ENCODE measurements around the gene ESRRA. TPM values are rescaled to one million over a fixed set of nuclear protein-coding genes. Genes with fewer than 3 reads are reported as not detected.

The ESRRA gene
- total RNA-seq, 1 donor from 2014 or later: 42.3 TPM

- peaks cover 4% of the 10 kb centered on the region for H3K4me1 Mint-ChIP-seq (ENCODE audit: unreplicated experiment)
- no peak for TF ChIP-seq CTCF (IDR thresholded peaks at IDR 0.05; ENCODE audit: unreplicated experiment)
- DNase-seq (ENCODE audit: low spot score): no peak
- peak overlapping the region; percentile 22 for H3K4me3 Mint-ChIP-seq (ENCODE audit: unreplicated experiment)
- H3K27ac Mint-ChIP-seq (ENCODE audit: unreplicated experiment): peak overlapping the region; percentile 27
- no peaks in the 10 kb centered on the region for H3K9me3 Mint-ChIP-seq (ENCODE audit: unreplicated experiment)
- H3K27me3 Mint-ChIP-seq (ENCODE audit: unreplicated experiment): peaks cover 4% of the 10 kb centered on the region
- H3K36me3 Mint-ChIP-seq (ENCODE audit: low read depth, unreplicated experiment): no peaks in the 10 kb centered on the region
Measured at GRCh38 chr11:64339286-64339685, 34.0 kb downstream of the ESRRA start.

DNA sequence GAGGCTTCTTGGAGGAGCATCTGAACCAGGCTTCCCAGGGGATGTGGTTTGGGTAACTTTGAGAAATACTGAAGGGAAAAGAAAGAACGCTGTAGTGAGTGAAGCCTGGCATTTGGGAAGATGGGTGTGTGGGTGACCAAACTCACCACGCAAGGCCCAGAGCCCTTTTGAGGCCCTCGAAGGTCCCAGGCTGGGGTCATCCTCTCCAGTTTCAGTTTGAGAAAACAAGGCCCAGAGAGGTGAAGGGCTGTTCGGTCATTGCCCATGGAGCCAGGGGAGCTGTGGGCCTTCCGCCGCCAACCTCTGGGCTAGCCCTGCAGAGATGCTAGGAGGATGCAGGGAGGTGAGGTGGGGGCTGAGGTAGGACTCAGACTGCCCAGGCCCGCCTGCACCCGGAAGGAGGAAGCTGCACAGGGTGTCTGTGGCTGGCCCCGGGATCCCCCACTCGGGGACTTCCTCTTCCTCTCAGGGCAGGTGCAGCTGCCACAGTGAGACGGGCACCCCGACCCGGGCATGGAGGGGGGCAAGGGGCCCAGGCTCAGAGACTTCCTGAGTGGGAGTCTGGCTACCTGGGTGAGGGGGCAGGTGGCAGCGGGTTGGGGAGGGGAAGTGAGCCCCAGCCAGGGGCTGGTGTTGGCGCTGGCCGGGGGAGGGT lies 34.6 kb downstream of the ESRRA start, which contains the start of gene CCDC88B:
Gene CCDC88B, plus strand, starts transcription at position 451 of the 655 bp plus-strand sequence. Its CDS starts 63 bp downstream, at position 514.
- no peaks in the 10 kb centered on the region for H3K36me3 Mint-ChIP-seq (ENCODE audit: low read depth, unreplicated experiment)
- peak within 1 kb of the TSS; percentile 67 for H3K4me3 Mint-ChIP-seq (ENCODE audit: unreplicated experiment)
- no peak for TF ChIP-seq CTCF (IDR thresholded peaks at IDR 0.05; ENCODE audit: unreplicated experiment)
- H3K9me3 Mint-ChIP-seq (ENCODE audit: unreplicated experiment): no peaks in the 10 kb centered on the region
- peaks cover 4% of the 10 kb centered on the region for H3K27me3 Mint-ChIP-seq (ENCODE audit: unreplicated experiment)
- peak within 1 kb of the TSS; percentile 27 for H3K27ac Mint-ChIP-seq (ENCODE audit: unreplicated experiment)
- no peak for DNase-seq (ENCODE audit: low spot score)
- peaks cover 4% of the 10 kb centered on the region for H3K4me1 Mint-ChIP-seq (ENCODE audit: unreplicated experiment)

DNA sequence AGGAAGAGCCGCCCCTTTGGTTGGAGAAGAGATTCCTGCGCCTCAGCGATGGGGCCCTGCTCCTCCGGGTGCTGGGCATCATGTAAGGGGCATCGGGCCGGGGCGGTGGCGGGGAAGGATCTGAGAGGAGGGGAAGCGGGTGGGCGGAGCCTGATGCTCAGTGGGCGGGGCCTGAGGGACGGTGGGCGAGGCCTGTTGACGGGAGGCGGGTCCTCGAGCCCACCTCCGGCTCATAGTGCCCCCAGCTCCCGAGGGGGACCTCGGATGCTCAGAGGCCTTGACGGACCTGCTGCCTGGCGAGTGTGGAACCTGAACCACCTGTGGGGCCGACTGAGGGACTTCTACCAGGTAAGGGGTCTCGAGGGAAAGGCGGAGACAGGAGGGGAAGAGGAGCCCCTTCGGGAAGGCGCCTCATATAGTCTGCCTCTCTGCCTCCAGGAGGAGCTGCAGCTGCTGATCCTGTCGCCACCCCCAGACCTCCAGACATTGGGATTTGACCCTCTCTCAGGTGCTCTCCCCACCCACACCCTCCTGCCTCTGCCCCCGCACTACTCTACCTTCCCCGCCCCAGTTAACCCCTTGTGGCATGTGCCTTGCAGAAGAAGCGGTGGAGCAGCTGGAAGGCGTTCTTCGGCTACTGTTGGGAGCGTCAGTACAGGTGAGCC lies 35.5 kb downstream of the ESRRA start:
- peaks cover 4% of the 10 kb centered on the region for H3K4me1 Mint-ChIP-seq (ENCODE audit: unreplicated experiment)
- peak; percentile 69 for DNase-seq (ENCODE audit: low spot score)
- H3K4me3 Mint-ChIP-seq (ENCODE audit: unreplicated experiment): peak overlapping the region; percentile 67
- H3K36me3 Mint-ChIP-seq (ENCODE audit: low read depth, unreplicated experiment): peaks cover 3% of the 10 kb centered on the region
- H3K27me3 Mint-ChIP-seq (ENCODE audit: unreplicated experiment): peaks cover 8% of the 10 kb centered on the region
- no peak overlapping the region for H3K27ac Mint-ChIP-seq (ENCODE audit: unreplicated experiment)
- no peak for TF ChIP-seq CTCF (IDR thresholded peaks at IDR 0.05; ENCODE audit: unreplicated experiment)
- H3K9me3 Mint-ChIP-seq (ENCODE audit: unreplicated experiment): no peaks in the 10 kb centered on the region

- peak overlapping the region; percentile 67 for H3K4me3 Mint-ChIP-seq (ENCODE audit: unreplicated experiment)
- no peak overlapping the region for H3K27ac Mint-ChIP-seq (ENCODE audit: unreplicated experiment)
- peaks cover 10% of the 10 kb centered on the region for H3K27me3 Mint-ChIP-seq (ENCODE audit: unreplicated experiment)
- no peak for TF ChIP-seq CTCF (IDR thresholded peaks at IDR 0.05; ENCODE audit: unreplicated experiment)
- H3K4me1 Mint-ChIP-seq (ENCODE audit: unreplicated experiment): peaks cover 4% of the 10 kb centered on the region
- H3K9me3 Mint-ChIP-seq (ENCODE audit: unreplicated experiment): no peaks in the 10 kb centered on the region
- no peak for DNase-seq (ENCODE audit: low spot score)
- peaks cover 3% of the 10 kb centered on the region for H3K36me3 Mint-ChIP-seq (ENCODE audit: low read depth, unreplicated experiment)
Measured at GRCh38 chr11:64341429-64341828, 36.1 kb downstream of the ESRRA start.
